ENCODE results near the gene HTRA2.
"Not testable (repeated sequence)": the region's sequence is repeated elsewhere in the genome, so short reads cannot be mapped to it uniquely, and the experiment has no call there.

Gene HTRA2

GRCh38 chr2:74546004-74546403 lies 16.3 kb downstream of the HTRA2 start:
- no peak for DNase-seq

- DNase-seq: no peak
Observed at GRCh38 chr2:74548285-74548899, 18.7 kb downstream of the HTRA2 start.

GRCh38 chr2:74548900-74549826 lies 19.4 kb downstream of the HTRA2 start:
- DNase-seq: no peak

GRCh38 chr2:74550231-74550630 lies 20.5 kb downstream of the HTRA2 start:
- DNase-seq: no peak

- no peak for DNase-seq
Observed at GRCh38 chr2:74551530-74551929, 21.8 kb downstream of the HTRA2 start.

- no peak for DNase-seq
Observed at GRCh38 chr2:74551942-74552913, 22.5 kb downstream of the HTRA2 start.

- no peak for DNase-seq
Observed at GRCh38 chr2:74552914-74553811, 23.4 kb downstream of the HTRA2 start.

- peak; percentile 86 for DNase-seq
Observed at GRCh38 chr2:74553892-74554819, 24.4 kb downstream of the HTRA2 start, which contains the start of the genes DOK1 and LOXL3. Gene DOK1 (plus strand): TSS chr2:74554720. CDS start chr2:74554755, 35 bp downstream. Gene LOXL3 (minus strand): TSS chr2:74553942. CDS start chr2:74552634, 1,308 bp downstream.

- DNase-seq: peak; percentile 51
Observed at GRCh38 chr2:74554820-74555531, 25.2 kb downstream of the HTRA2 start.

- DNase-seq: no peak
Observed at GRCh38 chr2:74555610-74556103, 25.9 kb downstream of the HTRA2 start.

- no peak for DNase-seq
Observed at GRCh38 chr2:74556159-74556558, 26.4 kb downstream of the HTRA2 start.

GRCh38 chr2:74556831-74557370 lies 27.2 kb downstream of the HTRA2 start:
- DNase-seq: no peak

GRCh38 chr2:74558284-74559230 lies 28.8 kb downstream of the HTRA2 start:
- DNase-seq: no peak

- no peak for DNase-seq
Observed at GRCh38 chr2:74559912-74560311, 30.2 kb downstream of the HTRA2 start.

GRCh38 chr2:74560591-74560990 lies 30.9 kb downstream of the HTRA2 start:
- no peak for DNase-seq

- not testable (repeated sequence) for DNase-seq
Observed at GRCh38 chr2:74561022-74561421, 31.3 kb downstream of the HTRA2 start.

- DNase-seq: no peak
Observed at GRCh38 chr2:74562126-74562775, 32.5 kb downstream of the HTRA2 start.

GRCh38 chr2:74564222-74564621 lies 34.5 kb downstream of the HTRA2 start:
- no peak for DNase-seq

Data from stimulated activated CD4-positive, alpha-beta T cell treated with anti-CD3 and anti-CD28 coated beads, Interleukin-4, amount 100 ng/mL, for 1 hour (primary cell).